Body of pancreas (tissue), 4 donors: ENCODE results near the gene AMZ2. TPM values are rescaled to one million over a fixed set of nuclear protein-coding genes. Genes with fewer than 3 reads are reported as not detected.
"Not testable (repeated sequence)": the region's sequence is repeated elsewhere in the genome, so short reads cannot be mapped to it uniquely, and the experiment has no call there.

ENCODE experiments used
- ATAC-seq: fragments of 150-250 bp; one replicate; pipeline ENCODE4 v1.9.1; 2016
- DNase-seq, 4 donors: peaks; one replicate each; pipeline ENCODE4 v3.0.0-alpha.2; 2019
- H3K27ac ChIP-seq, 4 donors: fragments of 200-600 bp; sonication (generic); 1 replicate in 3 of 4; 2 replicates in 1 of 4; pipeline versions ENCODE4 v1.5.1 to v1.6.1; 2016 to 2019; ENCODE audit warnings: mild to moderate bottlenecking in 1 of 4, mixed read lengths in 1 of 4, moderate library complexity in 1 of 4
- H3K27me3 ChIP-seq, 2 donors: fragments of 200-600 bp; sonication (generic); one replicate each; pipeline ENCODE4 v1.6.0; 2016; ENCODE audit warnings: mild to moderate bottlenecking in 1 of 2
- H3K36me3 ChIP-seq, 2 donors: fragments of 200-600 bp; sonication (generic); replicated peaks in 1 of 2; 2 replicates each; pipeline ENCODE4 v1.5.1; 2016; ENCODE audit warnings: low read depth in 2 of 2; ENCODE audit not compliant: insufficient read depth in 1 of 2
- H3K4me1 ChIP-seq: fragments of 200-600 bp; sonication (generic); one replicate; pipeline ENCODE4 v1.6.0; 2016
- H3K4me3 ChIP-seq, 2 donors: fragments of 200-600 bp; sonication (generic); 1 replicate in 1 of 2; 2 replicates in 1 of 2; pipeline ENCODE4 v1.5.1; 2016 to 2019
- H3K9me3 ChIP-seq, 3 donors: fragments of 200-600 bp; sonication (generic); 1 replicate in 2 of 3; 2 replicates in 1 of 3; pipeline ENCODE4 v1.5.1; 2016
- CTCF ChIP-seq, 7 experiments: fragments of 450-650 bp in 4 of 7; fragments of 200-600 bp in 3 of 7; sonication (generic) in 3 of 7; IDR thresholded peaks; one replicate each; pipeline ENCODE4 v1.5.1; 2016 to 2019; ENCODE audit warnings: antibody characterized with exemption in 7 of 7
- POLR2A ChIP-seq, 3 donors: fragments of 450-650 bp; IDR thresholded peaks; one replicate each; pipeline ENCODE4 v1.6.1; 2016; ENCODE audit warnings: antibody characterized with exemption in 3 of 3, mild to moderate bottlenecking in 2 of 3
- WGBS, 2 donors: methylation state at CpG; one replicate each; pipeline ENCODE4 v1.1.5; 2017; 5-methylcytosine and 5-hydroxymethylcytosine counted together
- intact Hi-C: fragments of 100-400 bp; cut with DNase I; formaldehyde crosslinking; loops from one replicate; pipeline ENCODE4 v1.15.1; 2023
- total RNA-seq, 2 donors: library from RNA; depleted of rRNA; stranded (reverse); fragments of >200 nt; gene quantifications; one replicate each; pipeline ENCODE4 v1.1.0, GENCODE V29; 2016

Gene AMZ2
- total RNA-seq, 2 donors from 2014 or later, result 23.3 to 28.3 TPM

DNA sequence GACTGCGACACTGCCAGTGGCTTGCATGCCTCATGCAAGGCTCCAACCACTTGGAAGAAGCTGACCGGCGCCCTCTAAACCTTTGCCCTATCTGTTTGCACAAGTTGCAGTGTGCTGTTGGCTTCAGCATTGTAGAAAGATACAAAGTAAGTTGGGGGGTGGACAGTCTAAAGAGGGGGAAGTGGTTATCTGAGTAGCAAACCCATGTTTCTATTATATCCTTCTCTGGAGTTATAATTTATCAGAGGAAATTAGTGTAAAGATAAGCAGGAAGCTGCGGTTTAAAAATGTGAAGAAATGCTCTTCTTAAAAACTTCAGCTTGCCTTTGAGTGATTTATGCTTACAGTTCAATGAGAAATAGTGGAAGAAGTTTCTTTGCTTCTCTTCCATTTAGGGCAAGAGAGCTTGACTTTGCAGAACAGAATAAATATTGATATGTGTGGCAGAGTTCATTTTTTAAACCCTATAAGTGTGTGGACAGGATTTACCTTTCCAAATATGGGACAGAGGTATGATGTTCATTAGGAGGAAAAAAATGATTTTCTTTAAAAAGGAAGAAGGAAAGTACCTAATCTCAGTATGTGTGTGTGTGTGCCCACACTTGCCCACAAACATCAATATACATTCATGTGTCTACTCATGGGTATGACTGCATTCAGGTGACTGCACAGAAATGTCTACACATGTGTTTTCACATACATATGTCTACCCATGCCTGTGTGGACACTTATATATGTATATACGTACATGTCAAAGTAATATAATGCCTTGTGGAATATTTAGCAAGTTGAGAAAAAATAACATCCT lies 8.1 kb downstream of the AMZ2 start:
- WGBS, 2 donors, result 70 to 81% methylated on average over 5 of the region's 5 CpGs
- Histone ChIP-seq H3K27me3 (no peaks in the 10 kb centered on the region), H3K4me3 (no peak overlapping the region), H3K27ac (no peak overlapping the region), H3K9me3 (no peaks in the 10 kb centered on the region), H3K4me1 (no peaks in the 10 kb centered on the region), H3K36me3 (peaks cover 0 to 2% of the 10 kb centered on the region in 2 donors)
- no peak for TF ChIP-seq POLR2A (IDR thresholded peaks at IDR 0.05)
- TF ChIP-seq CTCF (IDR thresholded peaks at IDR 0.05), result no peak
- no peak for DNase-seq
- intact Hi-C loops, result no loop called here
- no peak for ATAC-seq

DNA sequence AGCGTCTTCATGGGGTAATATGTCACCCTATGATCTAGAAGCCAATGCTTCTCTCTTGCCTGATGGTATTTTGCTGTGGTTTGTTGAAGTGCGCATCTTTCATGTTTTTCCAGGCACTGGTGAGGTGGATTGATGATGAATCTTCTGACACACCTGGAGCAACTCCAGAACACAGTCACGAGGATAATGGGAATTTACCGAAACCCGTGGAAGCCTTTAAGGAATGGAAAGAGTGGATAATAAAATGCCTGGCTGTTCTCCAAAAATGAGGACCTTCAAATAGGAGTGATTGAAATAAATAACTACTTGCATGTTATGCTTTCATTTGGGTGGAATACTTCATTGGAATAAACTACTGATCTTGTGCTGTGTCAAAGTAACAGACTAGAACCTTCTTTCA lies 8.9 kb downstream of the AMZ2 start:
- H3K4me3 ChIP-seq, H3K27me3 ChIP-seq, DNase-seq, H3K9me3 ChIP-seq, intact Hi-C loops, H3K4me1 ChIP-seq, H3K36me3 ChIP-seq, ATAC-seq, H3K27ac ChIP-seq: not testable (repeated sequence)
- WGBS, 2 donors, result 72 to 74% methylated on average over 5 of the region's 5 CpGs

DNA sequence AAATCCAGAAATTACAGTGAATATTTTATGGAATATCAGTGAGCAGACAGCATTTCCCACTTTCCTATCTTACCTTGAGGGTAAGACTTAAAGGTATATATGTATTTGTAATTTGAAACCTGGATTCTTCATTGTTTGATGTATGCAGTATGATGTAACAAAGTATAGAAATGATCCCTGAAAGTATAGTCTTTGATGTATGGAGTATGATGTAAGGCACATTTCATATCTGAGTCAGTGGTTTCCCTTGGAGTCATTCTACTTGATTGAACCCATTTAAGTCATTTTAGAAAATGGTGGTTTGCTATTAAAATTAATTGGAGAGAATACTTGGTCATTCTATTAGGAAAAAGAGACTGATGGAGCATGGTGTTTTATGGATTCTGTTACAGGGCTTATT lies 10.1 kb downstream of the AMZ2 start:
- intact Hi-C loops, result no loop called here
- no peak overlapping the region for H3K27ac ChIP-seq
- H3K36me3 ChIP-seq, result peaks cover 0 to 2% of the 10 kb centered on the region in 2 donors
- ATAC-seq (no peak), DNase-seq (no peak)
- H3K9me3 ChIP-seq, result no peaks in the 10 kb centered on the region
- H3K4me3 ChIP-seq, result no peak overlapping the region
- H3K4me1 ChIP-seq, result no peaks in the 10 kb centered on the region
- TF ChIP-seq CTCF (IDR thresholded peaks at IDR 0.05) (no peak), POLR2A (IDR thresholded peaks at IDR 0.05) (no peak)
- no peaks in the 10 kb centered on the region for H3K27me3 ChIP-seq

DNA sequence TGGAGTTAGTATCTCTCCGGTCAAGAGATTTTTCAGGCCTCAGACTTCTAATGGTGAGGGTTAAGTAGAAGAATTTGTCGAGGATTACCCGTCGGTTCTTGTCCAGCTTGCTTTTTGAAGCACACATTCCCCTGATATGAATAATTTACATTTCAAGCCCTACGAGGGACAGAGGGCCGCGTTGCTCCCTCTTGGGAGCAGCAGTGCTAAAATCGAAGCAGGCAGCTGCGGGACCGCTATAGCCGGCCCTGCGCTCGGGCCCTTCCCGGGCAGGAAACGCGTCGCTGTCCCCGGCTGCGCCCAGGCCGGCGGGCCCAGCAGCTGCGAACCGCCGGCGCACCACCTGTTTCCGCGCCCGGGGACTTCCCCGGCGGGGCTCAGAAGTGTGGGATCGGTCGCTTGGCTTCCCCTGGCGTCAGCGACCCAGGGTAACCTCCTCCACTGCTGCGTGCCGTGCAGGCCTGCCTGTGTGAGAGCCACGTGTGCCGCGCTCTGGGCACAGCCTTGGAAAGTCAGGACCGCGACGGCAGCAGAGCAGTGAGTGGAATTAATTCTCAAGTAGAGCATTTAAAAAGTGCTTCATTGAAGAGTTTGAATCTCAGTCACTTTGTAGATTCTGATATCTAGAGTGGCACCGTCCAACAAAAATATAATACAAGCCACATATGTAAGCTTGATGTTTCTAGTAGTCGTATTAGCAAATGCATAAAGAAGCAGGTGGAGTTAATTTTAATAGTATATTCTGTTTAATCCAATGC lies 11.2 kb downstream of the AMZ2 start:
- intact Hi-C loops, H3K9me3 ChIP-seq, H3K4me1 ChIP-seq, H3K36me3 ChIP-seq, H3K27me3 ChIP-seq, H3K4me3 ChIP-seq: not testable (repeated sequence)
- TF ChIP-seq CTCF (IDR thresholded peaks at IDR 0.05), result peak in 1 of 7 experiments; percentile 3
- peak in 1 of 3 donors; percentile 19 for TF ChIP-seq POLR2A (IDR thresholded peaks at IDR 0.05)
- H3K27ac ChIP-seq, result peak overlapping the region in 2 of 4 donors; percentile 59 to 69
- DNase-seq (peak in 2 of 4 donors; percentile 75 to 77), ATAC-seq (peak; percentile 72)
- 9 to 46% methylated on average over 11 to 37 of the region's 44 CpGs for WGBS, 2 donors

- H3K4me3 ChIP-seq, H3K36me3 ChIP-seq, H3K9me3 ChIP-seq, intact Hi-C loops, H3K27me3 ChIP-seq, DNase-seq, H3K4me1 ChIP-seq, ATAC-seq: not testable (repeated sequence)
- peak overlapping the region in 2 of 4 donors; percentile 59 to 69 for H3K27ac ChIP-seq
- 56 to 80% methylated on average over 3 of the region's 3 CpGs for whole genome bisulfite sequencing, 2 donors
These were observed 11.8 kb downstream of the AMZ2 start for GRCh38 chr17:68259648-68259951.
